Fibroblast of lung (primary cell): ENCODE results near the gene PKDCC. TPM values are rescaled to one million over a fixed set of nuclear protein-coding genes. Genes with fewer than 3 reads are reported as not detected.

Experiments
- DNase-seq, 2 donors: peaks; one replicate each; pipeline versions ENCODE4 v3.0.0 to v3.0.0-alpha.2; 2010; ENCODE audit warnings: low read depth in 2 of 2
- H2AFZ ChIP-seq: 2 replicates; pipeline ENCODE4 v1.5.1; 2012; ENCODE audit warnings: low read length, control low read depth, inconsistent platforms
- H3K27ac ChIP-seq: 2 replicates; pipeline ENCODE4 v1.5.1; 2011; ENCODE audit warnings: low read length, control low read depth; ENCODE audit not compliant: insufficient read depth
- H3K27me3 ChIP-seq: 2 replicates; pipeline ENCODE4 v1.5.1; 2011; ENCODE audit warnings: mild to moderate bottlenecking, low read length; ENCODE audit not compliant: control insufficient read depth, insufficient read depth
- H3K36me3 ChIP-seq: 2 replicates; pipeline ENCODE4 v1.5.1; 2011; ENCODE audit warnings: low read length; ENCODE audit not compliant: control insufficient read depth, insufficient read depth
- H3K4me1 ChIP-seq: 2 replicates; pipeline ENCODE4 v1.5.1; 2011; ENCODE audit warnings: low read length; ENCODE audit not compliant: control insufficient read depth, insufficient read depth; ENCODE audit errors: extremely low read depth
- H3K4me2 ChIP-seq: 2 replicates; pipeline ENCODE4 v1.5.1; 2011; ENCODE audit warnings: low read length, control low read depth; ENCODE audit not compliant: insufficient read depth; ENCODE audit errors: extremely low read depth
- H3K4me3 ChIP-seq, 4 experiments: fragments of 200-600 bp in 1 of 4; sonication (generic) in 1 of 4; replicated peaks in 1 of 4; 2 replicates each; pipeline ENCODE4 v1.5.1; 2011 to 2016; ENCODE audit warnings: low read length in 4 of 4, low read depth in 3 of 4, mild to moderate bottlenecking in 3 of 4, control low read depth in 2 of 4, inconsistent platforms in 1 of 4, mixed read lengths in 1 of 4; ENCODE audit not compliant: insufficient read depth in 1 of 4; ENCODE audit errors: control extremely low read depth in 1 of 4
- H3K79me2 ChIP-seq: 2 replicates; pipeline ENCODE4 v1.5.1; 2012; ENCODE audit warnings: mild to moderate bottlenecking, low read length, inconsistent platforms; ENCODE audit not compliant: control insufficient read depth, insufficient read depth
- H3K9ac ChIP-seq: 2 replicates; pipeline ENCODE4 v1.5.1; 2011; ENCODE audit warnings: mild to moderate bottlenecking, low read length, control low read depth; ENCODE audit not compliant: insufficient read depth
- H3K9me3 ChIP-seq: 2 replicates; pipeline ENCODE4 v1.5.1; 2012; ENCODE audit warnings: low read depth, low read length; ENCODE audit not compliant: control insufficient read depth, insufficient read depth
- H4K20me1 ChIP-seq: 2 replicates; pipeline ENCODE4 v1.5.1; 2011; ENCODE audit warnings: low read length; ENCODE audit not compliant: control insufficient read depth, insufficient read depth; ENCODE audit errors: extremely low read depth
- EZH2 ChIP-seq: IDR thresholded peaks from 2 replicates; pipeline ENCODE4 v1.5.1; 2012; ENCODE audit warnings: low read length, control low read depth, mild to moderate bottlenecking; ENCODE audit errors: missing control alignments
- polyA plus RNA-seq, 2 donors: library from polyadenylated mRNA; depleted of rRNA in 1 of 2; stranded (reverse) in 1 of 2; unstranded in 1 of 2; fragments of >200 nt; gene quantifications; 2 replicates each; pipeline ENCODE4 v1.2.1, GENCODE V29; 2011 to 2012; ENCODE audit warnings: missing spikeins in 1 of 2
- total RNA-seq: library from RNA; depleted of rRNA; stranded (reverse); fragments of >200 nt; gene quantifications from 2 replicates; pipeline ENCODE4 v1.2.1, GENCODE V29; 2014
- TF ChIP-seq, protein P1 (sequence below), 2 donors: IDR thresholded peaks in 1 of 2; conservative IDR thresholded peaks in 1 of 2; 1 replicate in 1 of 2; 2 replicates in 1 of 2; pipeline ENCODE4 v1.5.1; 2011 to 2012; ENCODE audit warnings: low read length in 2 of 2, control low read depth in 1 of 2, inconsistent platforms in 1 of 2, low read depth in 1 of 2, mild to moderate bottlenecking in 1 of 2

The PKDCC gene
- total and polyA plus RNA-seq, 2 donors (not counting 1 experiment from before 2014, with no cell fraction given) = 48.4 to 63.9 TPM

DNA sequence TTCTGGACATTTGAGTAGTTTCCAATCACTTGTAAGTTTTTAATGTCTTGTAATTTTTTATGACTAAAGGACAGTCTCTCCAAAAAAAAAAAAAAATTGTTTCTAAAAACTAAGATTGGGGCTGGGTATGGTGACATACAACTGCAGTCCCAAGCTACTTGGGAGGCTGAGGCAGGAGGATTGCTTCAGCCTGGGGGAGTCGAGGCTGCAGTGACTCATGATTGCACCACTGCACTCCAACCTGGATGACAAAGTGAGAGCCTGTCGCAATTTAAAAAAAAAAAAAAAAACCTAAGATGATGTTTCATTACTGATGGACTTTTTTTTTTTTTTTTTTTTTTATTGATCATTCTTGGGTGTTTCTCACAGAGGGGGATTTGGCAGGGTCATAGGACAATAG lies 34.4 kb upstream of the PKDCC start:
- H3K9me3 ChIP-seq = no peaks in the 10 kb centered on the region
- no peak overlapping the region for H3K27ac ChIP-seq
- peaks cover 4% of the 10 kb centered on the region for H3K4me1 ChIP-seq
- no peak overlapping the region for H3K4me3 ChIP-seq
- H2AFZ ChIP-seq = no peak overlapping the region
- TF ChIP-seq EZH2 = no peak
- TF ChIP-seq, protein P1, sequence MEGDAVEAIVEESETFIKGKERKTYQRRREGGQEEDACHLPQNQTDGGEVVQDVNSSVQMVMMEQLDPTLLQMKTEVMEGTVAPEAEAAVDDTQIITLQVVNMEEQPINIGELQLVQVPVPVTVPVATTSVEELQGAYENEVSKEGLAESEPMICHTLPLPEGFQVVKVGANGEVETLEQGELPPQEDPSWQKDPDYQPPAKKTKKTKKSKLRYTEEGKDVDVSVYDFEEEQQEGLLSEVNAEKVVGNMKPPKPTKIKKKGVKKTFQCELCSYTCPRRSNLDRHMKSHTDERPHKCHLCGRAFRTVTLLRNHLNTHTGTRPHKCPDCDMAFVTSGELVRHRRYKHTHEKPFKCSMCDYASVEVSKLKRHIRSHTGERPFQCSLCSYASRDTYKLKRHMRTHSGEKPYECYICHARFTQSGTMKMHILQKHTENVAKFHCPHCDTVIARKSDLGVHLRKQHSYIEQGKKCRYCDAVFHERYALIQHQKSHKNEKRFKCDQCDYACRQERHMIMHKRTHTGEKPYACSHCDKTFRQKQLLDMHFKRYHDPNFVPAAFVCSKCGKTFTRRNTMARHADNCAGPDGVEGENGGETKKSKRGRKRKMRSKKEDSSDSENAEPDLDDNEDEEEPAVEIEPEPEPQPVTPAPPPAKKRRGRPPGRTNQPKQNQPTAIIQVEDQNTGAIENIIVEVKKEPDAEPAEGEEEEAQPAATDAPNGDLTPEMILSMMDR (conservative IDR thresholded peaks at IDR 0.05 in 1 of 2, IDR thresholded peaks at IDR 0.05 in 1 of 2; ENCODE audit: low read depth in 1 of 2, low read length in 2 of 2) = no peak
- H3K4me2 ChIP-seq = no peak overlapping the region
- DNase-seq = no peak
- no peaks in the 10 kb centered on the region for H3K79me2 ChIP-seq
- H3K27me3 ChIP-seq = no peaks in the 10 kb centered on the region
- no peaks in the 10 kb centered on the region for H4K20me1 ChIP-seq
- no peaks in the 10 kb centered on the region for H3K36me3 ChIP-seq
- H3K9ac ChIP-seq = no peak overlapping the region

DNA sequence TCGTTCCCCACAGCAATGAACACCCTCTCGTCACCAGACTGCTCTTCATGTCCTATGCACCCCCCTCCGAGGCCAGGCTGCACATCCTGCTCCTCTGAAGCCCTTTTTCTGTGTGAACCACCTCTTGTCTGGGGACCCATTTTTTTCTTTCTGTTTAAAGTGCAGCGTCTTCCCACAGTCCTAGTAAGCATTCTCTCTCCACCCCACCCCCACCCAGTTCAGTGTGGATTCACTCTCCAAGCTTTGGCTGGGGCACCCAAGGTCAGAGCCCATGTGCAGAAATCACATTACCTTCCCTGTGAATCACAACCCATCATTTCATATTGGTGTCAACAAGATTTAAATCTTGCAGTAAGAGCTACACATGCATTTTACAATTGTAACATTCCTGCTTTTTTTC lies 26.4 kb upstream of the PKDCC start:
- H3K27me3 ChIP-seq = peaks cover 8% of the 10 kb centered on the region
- no peaks in the 10 kb centered on the region for H3K79me2 ChIP-seq
- H3K9ac ChIP-seq = no peak overlapping the region
- H3K4me1 ChIP-seq = peaks cover 2% of the 10 kb centered on the region
- H3K27ac ChIP-seq = no peak overlapping the region
- H4K20me1 ChIP-seq = no peaks in the 10 kb centered on the region
- peak; percentile 61 to 67 for DNase-seq
- no peak overlapping the region for H3K4me2 ChIP-seq
- H2AFZ ChIP-seq = no peak overlapping the region
- H3K4me3 ChIP-seq = no peak overlapping the region
- H3K36me3 ChIP-seq = no peaks in the 10 kb centered on the region
- H3K9me3 ChIP-seq = no peaks in the 10 kb centered on the region
- TF ChIP-seq, protein P1 (conservative IDR thresholded peaks at IDR 0.05 in 1 of 2, IDR thresholded peaks at IDR 0.05 in 1 of 2; ENCODE audit: low read depth in 1 of 2, low read length in 2 of 2) = no peak
- TF ChIP-seq EZH2 = no peak

DNA sequence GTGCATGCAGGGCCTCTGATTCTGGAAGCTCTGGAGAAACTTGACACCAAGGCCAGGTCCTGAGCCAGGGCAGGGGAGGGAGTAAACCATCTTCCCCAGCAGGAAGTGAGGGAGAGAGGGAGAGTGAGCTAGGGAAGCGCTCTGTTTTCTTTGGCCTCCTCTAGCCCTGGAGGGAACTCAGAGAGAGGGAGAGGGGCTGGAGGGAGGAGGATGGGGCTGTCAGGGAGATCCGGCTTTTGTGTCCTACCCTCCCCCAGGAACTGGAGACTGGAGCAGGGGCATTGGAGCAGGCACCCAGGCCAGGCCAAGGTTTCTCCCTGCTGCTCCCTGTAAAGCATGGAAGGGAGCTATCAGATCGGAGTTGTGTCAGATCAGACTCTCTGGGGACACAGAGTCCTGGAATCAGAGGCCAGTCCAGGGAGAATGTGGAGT lies 22.7 kb upstream of the PKDCC start:
- H3K4me1 ChIP-seq = peaks cover 2% of the 10 kb centered on the region
- TF ChIP-seq, protein P1 (conservative IDR thresholded peaks at IDR 0.05 in 1 of 2, IDR thresholded peaks at IDR 0.05 in 1 of 2; ENCODE audit: low read depth in 1 of 2, low read length in 2 of 2) = no peak
- no peak for TF ChIP-seq EZH2
- H3K9me3 ChIP-seq = no peaks in the 10 kb centered on the region
- H3K27ac ChIP-seq = no peak overlapping the region
- H3K27me3 ChIP-seq = peaks cover 11% of the 10 kb centered on the region
- H4K20me1 ChIP-seq = no peaks in the 10 kb centered on the region
- DNase-seq = peak; percentile 71 to 84
- H3K79me2 ChIP-seq = no peaks in the 10 kb centered on the region
- H2AFZ ChIP-seq = peak overlapping the region; percentile 55
- no peak overlapping the region for H3K9ac ChIP-seq
- H3K36me3 ChIP-seq = no peaks in the 10 kb centered on the region
- H3K4me3 ChIP-seq = no peak overlapping the region
- no peak overlapping the region for H3K4me2 ChIP-seq
